Ramos (cell line): Measurements from ENCODE around the gene CIB4.

Source experiments
- in situ Hi-C: fragments of 300-500 bp; cut with MboI; formaldehyde crosslinking; loops from one replicate; pipeline ENCODE4 v1.14.3; 2022; ENCODE audit warnings: low sequenced_read_pairs; ENCODE audit not compliant: unreplicated experiment

The CIB4 gene

DNA sequence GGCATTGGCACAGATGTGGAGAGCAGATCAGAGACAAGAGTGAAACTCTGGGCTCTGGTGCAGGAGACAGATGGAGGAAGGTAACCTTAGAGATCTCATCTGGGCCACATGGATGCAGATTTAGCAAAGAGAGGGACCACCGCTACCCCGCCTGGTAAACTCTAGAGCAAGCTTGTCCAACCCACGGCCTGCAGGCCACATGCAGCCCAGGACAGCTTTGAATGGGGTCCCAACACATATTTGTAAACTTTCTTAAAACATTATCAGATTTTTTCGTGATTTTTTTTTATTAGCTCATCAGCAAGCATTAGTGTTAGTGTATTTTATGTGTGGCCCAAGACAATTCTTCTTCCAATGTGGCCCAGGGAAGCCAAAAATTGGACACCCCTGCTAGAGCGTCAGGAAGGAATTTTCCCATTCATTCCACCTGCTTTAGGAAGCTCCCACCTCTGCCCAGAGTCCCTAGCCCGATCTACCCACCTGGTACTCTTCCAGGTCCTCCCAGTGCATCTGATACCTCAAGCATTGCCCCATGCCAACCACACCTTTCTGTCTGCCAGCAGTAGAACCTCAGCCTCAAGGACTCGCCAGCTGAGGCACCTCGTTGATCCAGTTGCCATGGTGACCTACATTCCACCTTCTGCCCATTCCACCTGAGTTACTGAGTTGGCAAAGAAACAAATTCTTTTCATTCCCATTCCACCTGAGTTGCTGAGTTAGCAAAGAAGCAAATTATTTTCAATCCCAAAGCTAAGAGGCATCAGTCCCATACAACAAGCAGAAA, at the start of gene CIB4:
Gene CIB4, minus strand, starts transcription at position 586 of the 784 bp plus-strand sequence. Its CDS starts 52 bp downstream, at position 534.
- in situ Hi-C loops, result no loop called here

DNA sequence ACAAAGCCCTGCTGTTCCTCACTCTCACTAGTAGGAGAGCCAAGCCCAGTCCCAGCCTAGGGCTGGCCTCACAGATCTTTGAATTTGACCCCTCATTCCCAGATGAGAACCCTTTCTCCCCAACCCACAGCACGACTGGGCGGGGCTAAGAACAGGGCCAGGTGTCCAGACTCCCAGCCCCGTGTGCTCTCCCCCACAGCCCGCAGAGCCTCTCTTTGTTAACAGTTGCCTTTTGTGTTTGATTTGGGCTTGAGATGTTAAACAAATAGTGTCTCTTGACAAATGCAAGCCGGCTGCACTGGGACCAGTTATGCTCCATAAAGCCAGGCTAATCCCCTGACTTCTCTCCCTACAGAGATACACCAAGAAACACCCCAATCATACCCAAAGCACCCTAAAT, 46.6 kb upstream of the CIB4 start:
- in situ Hi-C loops, result no loop called here

DNA sequence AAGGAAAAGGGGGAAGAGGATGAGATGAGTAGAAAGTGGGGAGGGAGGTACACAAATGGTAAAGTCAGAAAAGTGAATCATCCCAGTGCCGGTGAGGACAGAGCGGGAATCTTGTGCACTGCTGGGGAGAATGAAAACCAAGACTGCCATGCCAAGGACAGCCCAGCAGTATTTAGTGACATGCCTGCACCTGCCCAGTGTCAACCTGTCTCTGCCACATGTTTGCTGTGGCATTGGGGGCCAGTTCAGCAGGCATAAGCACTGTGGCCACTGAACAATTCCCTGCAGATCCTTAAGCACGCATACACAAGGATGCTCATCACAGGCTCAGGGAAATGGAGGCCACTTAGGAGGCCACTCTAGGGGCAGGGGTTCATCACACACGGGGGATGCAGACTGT, 46.2 kb upstream of the CIB4 start:
- in situ Hi-C loops, result no loop called here

- in situ Hi-C loops, result no loop called here
Observed at GRCh38 chr2:26685989-26686839, 45.0 kb upstream of the CIB4 start.

GRCh38 chr2:26685341-26685740, 44.2 kb upstream of the CIB4 start:
- in situ Hi-C loops, result no loop called here

DNA sequence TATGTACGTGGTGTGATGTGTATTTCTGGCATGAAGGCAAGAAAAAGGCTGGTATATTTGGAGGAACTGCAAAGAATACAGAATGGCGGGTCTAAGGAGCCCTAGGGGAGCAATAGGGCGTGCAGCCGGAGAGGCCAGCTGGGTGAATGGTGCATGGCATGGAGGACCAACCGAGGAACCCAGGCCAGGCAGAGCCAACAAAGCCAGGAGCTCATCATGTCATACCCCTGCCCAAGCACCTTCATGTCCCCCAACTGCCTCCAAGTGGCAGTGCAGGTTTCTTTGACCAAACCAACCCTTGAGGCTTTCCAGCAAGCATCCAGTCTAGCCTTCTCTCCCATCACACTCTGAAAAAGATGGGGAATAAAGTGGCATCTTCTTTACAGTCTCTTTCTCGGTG, 42.4 kb upstream of the CIB4 start:
- in situ Hi-C loops, result no loop called here

- in situ Hi-C loops, result no loop called here
Observed at GRCh38 chr2:26682155-26682554, 41.0 kb upstream of the CIB4 start.

DNA sequence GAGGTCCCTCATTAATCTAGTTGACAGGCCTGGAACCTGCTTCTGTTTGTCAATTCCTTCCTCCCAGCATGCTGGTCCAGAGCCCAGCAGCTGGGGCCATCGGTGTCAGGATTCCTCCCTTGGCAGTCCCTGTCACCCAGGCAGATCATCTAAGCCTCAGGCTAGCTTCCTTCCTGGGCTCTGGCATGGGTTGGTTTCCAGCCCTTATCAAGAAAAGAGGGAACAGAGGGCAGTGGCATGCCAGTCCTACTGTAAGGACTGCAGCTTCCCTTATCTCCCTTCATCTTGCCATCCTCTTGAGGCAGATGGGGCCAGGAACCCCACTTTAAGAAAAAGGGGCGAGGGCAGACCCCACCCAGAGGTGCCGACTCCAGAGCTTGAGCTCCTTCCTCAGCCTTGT, 40.5 kb upstream of the CIB4 start:
- in situ Hi-C loops, result no loop called here

DNA sequence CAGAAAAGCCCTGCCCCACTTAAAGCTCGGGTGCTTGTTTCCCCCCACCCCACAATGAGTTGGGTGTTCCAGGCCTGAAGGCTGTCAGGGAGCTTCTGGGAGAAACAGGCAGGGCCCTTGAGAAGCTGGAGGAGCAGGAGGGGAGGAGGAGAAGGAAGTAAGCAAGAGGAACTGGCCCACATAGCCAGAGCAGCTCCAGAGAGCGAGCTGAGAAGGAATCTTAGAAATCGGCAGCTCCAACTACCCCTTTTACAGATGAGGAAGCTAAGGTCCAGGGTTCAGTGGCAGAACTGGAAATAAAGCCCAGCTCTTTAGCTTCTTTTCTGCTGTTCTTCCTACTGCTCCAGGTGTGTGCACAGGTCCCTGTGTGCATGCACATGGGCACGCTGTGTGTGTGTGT, 38.7 kb upstream of the CIB4 start:
- in situ Hi-C loops, result no loop called here

DNA sequence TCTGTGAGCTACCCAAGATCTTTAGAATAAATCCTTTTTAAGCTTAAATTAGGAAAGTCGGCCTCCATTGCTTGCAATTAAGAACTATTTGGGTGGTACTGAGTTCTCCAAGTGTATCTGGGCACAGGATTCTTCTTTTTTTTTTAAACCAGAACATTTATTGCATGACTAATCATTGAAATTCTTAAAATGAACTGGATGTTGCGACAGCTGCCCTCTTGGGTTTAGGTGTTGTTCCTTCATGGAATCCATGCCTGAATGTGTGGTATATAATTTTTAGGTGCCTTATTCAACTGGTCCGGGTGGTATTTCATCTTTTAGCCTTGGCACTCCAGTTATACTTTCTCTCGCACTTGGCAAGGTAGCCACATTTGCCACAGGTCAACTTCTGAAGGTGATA, 36.9 kb upstream of the CIB4 start:
- in situ Hi-C loops, result no loop called here

DNA sequence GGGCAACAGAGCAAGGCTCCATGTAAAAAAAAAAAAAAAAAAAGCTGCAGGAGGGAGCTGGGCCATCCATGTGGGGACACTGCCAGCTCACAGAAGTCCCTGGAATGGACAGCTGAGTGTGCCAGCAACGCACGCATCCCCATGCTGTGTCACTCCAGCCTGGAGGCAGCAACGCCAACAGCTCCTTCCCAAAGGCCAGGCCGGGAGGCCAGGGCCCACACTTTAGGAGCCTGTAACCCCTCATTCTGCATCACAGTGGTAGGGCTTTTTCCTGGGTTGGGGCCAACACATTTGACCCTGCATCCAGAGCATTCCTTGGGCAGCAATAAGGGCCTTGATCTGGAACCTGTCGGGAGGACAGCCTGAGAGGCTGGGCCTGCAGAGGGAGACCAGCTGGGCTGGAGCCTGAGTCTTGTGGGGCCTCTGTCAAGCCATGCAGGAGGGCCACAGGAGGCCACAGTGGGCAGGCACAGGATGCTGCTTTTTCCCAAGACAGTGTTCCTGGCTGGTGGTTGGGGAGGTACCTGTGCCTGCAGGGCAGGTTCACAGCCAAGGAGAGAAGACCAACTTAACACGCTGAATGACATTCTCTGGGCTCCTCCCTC, 34.6 kb upstream of the CIB4 start:
- in situ Hi-C loops, result no loop called here

DNA sequence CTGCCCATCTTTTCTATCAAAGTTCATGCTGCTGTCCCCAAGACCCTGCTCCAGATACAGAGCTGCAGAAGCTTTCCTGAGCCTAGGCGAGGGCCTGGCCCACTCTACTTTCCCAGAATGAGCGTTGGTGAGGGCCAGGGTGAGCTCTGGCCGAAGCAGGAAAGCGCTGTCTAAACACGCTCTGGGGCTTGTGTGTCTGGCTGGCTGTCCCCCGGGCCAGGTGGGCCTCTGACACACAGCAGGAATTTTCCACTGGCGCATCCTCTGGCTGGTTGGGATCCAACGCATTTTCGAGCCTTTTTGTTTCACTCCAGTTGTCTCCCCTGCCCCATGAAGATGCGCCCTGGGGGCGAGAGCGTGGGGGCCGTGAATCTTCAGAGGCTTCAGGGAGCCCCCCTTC, 33.6 kb upstream of the CIB4 start:
- in situ Hi-C loops, result no loop called here

DNA sequence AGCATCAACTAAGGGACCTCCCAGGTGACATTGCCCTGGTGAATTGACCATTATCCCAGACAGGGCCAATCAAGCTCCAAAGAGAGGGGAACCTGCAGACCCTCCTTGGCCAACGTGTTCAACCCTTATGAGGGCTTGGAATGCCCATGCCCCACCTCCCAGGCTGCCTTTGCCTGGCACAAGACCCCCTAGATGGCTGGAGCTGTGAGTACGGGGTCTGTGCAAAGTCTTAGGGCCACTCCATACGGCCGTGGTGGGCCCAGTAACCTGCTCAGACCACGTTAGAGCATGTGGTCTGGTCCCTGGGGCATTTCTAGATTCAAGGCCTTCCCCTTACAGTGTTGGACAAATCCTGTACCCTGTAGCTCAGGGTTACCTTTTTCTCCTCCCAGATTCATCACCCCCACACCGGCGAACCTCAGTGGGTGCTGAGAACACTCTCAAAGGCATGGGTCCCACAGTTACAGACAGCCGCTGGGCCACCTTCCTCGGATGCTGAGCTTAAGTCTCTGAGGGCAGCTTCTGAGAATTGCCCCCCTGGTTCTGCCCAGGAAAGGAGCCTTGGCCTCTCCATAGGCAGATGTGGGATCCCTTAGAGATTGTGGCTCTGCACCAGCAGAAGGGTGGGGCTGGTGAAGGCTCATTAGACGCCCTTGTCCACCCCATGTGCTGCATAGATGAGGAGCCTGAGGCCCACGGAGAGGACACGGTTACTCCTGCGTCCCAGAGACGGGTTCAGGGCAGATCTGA, 33.0 kb upstream of the CIB4 start:
- in situ Hi-C loops, result no loop called here

DNA sequence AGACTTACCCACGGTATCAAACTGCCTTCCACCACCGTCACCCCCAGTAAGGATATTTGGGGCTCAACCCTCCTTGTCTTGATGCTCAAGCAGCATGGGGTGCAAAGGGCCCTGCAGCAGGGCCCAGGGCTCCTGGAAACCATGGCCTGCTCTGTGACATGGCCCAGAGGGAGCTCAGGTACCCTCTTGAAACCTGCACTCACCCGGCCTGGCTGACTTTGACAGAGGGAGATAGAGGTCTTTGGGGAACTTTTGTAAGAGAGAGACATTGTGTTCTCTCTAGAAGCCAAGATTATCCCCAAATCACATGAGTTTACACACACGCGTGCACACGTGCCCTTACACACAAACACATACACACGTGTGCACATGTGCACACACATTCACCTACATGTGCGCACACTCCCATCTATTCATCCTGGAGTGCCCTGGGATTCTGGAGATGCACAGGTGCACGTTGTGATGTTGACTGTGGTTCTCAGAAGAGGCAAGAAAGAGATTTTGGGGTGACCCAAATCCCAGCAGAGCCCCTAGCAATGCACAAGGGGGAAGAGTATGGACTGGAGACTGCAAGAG, 31.7 kb upstream of the CIB4 start:
- in situ Hi-C loops, result no loop called here

GRCh38 chr2:26672112-26672817, 31.1 kb upstream of the CIB4 start:
- in situ Hi-C loops, result no loop called here

DNA sequence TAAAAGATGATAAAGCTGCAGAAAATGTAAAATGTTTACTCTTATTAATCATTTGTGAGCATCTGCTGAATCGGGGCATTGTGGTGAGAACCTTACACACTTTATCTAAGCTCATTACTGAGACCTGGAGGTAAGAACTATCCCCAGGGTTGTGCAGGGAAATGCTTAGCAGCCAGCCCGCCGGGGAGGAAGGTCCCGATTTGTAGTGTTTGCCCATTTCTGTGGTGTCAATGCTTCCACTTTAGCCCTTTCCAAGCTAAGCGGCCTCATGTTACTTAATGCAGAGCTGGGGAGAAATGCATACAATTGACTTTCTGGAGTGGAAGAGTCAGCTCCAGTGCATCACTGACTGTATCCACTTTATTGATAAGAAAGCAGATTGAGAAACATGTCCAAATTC, 30.5 kb upstream of the CIB4 start:
- in situ Hi-C loops, result no loop called here

- in situ Hi-C loops, result no loop called here
Observed at GRCh38 chr2:26670931-26671460, 29.8 kb upstream of the CIB4 start.

GRCh38 chr2:26670171-26670570, 29.0 kb upstream of the CIB4 start:
- in situ Hi-C loops, result no loop called here
